ENCODE results near the gene SYNCRIP.

Gene SYNCRIP

GRCh38 chr6:85669735-85670194, 27.1 kb upstream of the SYNCRIP start:
- TF ChIP-seq CTCF (conservative IDR thresholded peaks at IDR 0.05; ENCODE audit: low read depth, low read length), result no peak
- no peak for DNase-seq (ENCODE audit: low read depth)
- no peak overlapping the region for H3K4me3 ChIP-seq (ENCODE audit: low read length)

- TF ChIP-seq CTCF (conservative IDR thresholded peaks at IDR 0.05; ENCODE audit: low read depth, low read length), result no peak
- DNase-seq (ENCODE audit: low read depth), result no peak
- H3K4me3 ChIP-seq (ENCODE audit: low read length), result no peak overlapping the region
These were observed 19.6 kb upstream of the SYNCRIP start for GRCh38 chr6:85662251-85662650.

- H3K4me3 ChIP-seq (ENCODE audit: low read length), result peak overlapping the region; percentile 19
- peak; percentile 28 for TF ChIP-seq CTCF (conservative IDR thresholded peaks at IDR 0.05; ENCODE audit: low read depth, low read length)
- DNase-seq (ENCODE audit: low read depth), result peak; percentile 80
These were observed 17.5 kb upstream of the SYNCRIP start for GRCh38 chr6:85660181-85660611.

- no peak overlapping the region for H3K4me3 ChIP-seq (ENCODE audit: low read length)
These were observed 7.9 kb upstream of the SYNCRIP start for GRCh38 chr6:85650606-85651005.

GRCh38 chr6:85644279-85644762, 1.6 kb upstream of the SYNCRIP start:
- TF ChIP-seq CTCF (conservative IDR thresholded peaks at IDR 0.05; ENCODE audit: low read depth, low read length), result no peak
- DNase-seq (ENCODE audit: low read depth), result no peak
- H3K4me3 ChIP-seq (ENCODE audit: low read length), result peak overlapping the region; percentile 52

More at GRCh38 chr6:85650606-85651005, 7.9 kb upstream of the SYNCRIP start:
- DNase-seq (ENCODE audit: low read depth), result no peak
- TF ChIP-seq CTCF (conservative IDR thresholded peaks at IDR 0.05; ENCODE audit: low read depth, low read length), result no peak

- peak; percentile 67 for DNase-seq (ENCODE audit: low read depth)
- H3K4me3 ChIP-seq (ENCODE audit: low read length), result peak overlapping the region; percentile 52
- no peak for TF ChIP-seq CTCF (conservative IDR thresholded peaks at IDR 0.05; ENCODE audit: low read depth, low read length)
These were observed 1.0 kb upstream of the SYNCRIP start for GRCh38 chr6:85643537-85644278.

All from retinal pigment epithelial cell (primary cell).